ENCODE measurements around the gene CXCL3. TPM values are rescaled to one million over a fixed set of nuclear protein-coding genes. Genes with fewer than 3 reads are reported as not detected.

The CXCL3 gene
- total and polyA plus RNA-seq, 9 of the 15 experiments (the other 6 are each of a cell fraction or from before 2014, with no cell fraction given): 2.3 to 8.9 (median 6.1) TPM

DNA sequence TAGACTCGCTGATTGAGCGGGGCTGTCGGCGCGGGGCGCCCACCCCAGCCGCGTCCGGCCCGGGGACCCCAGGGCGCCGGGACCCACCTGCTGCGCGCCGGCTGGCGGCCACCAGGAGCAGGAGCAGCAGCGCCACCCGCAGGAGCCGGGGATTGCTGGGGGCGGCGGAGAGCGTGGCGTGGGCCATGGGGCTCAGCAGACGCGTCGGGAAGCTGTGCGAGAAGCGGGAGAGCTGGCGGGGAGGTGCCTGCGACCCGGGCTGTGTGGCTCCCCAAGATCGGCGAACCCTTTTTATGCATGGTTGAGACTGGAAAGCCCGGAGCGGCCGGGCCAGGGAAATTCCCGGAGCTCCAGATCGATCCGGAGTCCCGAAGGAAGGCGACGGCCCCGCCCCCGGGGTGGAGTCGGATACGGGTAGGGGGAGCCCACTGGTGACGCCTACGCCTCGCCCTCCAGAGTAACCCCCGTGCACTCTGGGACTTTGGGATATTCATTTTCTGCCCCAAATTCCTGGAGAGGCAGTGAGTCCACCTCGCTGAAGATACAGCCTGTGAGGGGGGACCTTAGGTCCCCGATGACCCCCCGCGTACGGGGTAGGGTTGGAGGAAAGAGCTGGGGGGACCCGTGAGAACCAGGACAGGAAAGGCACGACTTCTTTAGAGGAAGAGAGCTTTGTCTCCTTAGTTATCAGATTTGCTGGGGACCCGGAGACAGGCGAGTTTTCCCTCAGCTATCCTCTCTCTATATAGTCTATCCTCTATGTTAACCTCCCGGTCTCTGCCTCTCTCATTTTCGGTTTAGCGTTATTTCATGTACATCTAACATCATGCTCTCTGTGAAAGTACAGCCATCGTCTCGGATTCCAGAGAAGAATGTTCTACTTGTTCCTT, at the start of gene CXCL3 (continued):
- TF ChIP-seq, protein P1, sequence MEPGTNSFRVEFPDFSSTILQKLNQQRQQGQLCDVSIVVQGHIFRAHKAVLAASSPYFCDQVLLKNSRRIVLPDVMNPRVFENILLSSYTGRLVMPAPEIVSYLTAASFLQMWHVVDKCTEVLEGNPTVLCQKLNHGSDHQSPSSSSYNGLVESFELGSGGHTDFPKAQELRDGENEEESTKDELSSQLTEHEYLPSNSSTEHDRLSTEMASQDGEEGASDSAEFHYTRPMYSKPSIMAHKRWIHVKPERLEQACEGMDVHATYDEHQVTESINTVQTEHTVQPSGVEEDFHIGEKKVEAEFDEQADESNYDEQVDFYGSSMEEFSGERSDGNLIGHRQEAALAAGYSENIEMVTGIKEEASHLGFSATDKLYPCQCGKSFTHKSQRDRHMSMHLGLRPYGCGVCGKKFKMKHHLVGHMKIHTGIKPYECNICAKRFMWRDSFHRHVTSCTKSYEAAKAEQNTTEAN (CRISPR knock-in tag; IDR thresholded peaks at IDR 0.05): no peak
- TF ChIP-seq, protein P2, sequence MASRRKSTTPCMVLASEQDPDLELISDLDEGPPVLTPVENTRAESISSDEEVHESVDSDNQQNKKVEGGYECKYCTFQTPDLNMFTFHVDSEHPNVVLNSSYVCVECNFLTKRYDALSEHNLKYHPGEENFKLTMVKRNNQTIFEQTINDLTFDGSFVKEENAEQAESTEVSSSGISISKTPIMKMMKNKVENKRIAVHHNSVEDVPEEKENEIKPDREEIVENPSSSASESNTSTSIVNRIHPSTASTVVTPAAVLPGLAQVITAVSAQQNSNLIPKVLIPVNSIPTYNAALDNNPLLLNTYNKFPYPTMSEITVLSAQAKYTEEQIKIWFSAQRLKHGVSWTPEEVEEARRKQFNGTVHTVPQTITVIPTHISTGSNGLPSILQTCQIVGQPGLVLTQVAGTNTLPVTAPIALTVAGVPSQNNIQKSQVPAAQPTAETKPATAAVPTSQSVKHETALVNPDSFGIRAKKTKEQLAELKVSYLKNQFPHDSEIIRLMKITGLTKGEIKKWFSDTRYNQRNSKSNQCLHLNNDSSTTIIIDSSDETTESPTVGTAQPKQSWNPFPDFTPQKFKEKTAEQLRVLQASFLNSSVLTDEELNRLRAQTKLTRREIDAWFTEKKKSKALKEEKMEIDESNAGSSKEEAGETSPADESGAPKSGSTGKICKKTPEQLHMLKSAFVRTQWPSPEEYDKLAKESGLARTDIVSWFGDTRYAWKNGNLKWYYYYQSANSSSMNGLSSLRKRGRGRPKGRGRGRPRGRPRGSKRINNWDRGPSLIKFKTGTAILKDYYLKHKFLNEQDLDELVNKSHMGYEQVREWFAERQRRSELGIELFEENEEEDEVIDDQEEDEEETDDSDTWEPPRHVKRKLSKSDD (conservative IDR thresholded peaks at IDR 0.05; ENCODE audit: low read length): no peak
- no peak for TF ChIP-seq RBM17 (IDR thresholded peaks at IDR 0.05; ENCODE audit: borderline replicate concordance, low read depth, low read length)
- TF ChIP-seq ZNF184 (CRISPR knock-in tag; IDR thresholded peaks at IDR 0.05): no peak
- TF ChIP-seq ZNF57 (CRISPR knock-in tag; IDR thresholded peaks at IDR 0.05): no peak
- TF ChIP-seq, protein P3, sequence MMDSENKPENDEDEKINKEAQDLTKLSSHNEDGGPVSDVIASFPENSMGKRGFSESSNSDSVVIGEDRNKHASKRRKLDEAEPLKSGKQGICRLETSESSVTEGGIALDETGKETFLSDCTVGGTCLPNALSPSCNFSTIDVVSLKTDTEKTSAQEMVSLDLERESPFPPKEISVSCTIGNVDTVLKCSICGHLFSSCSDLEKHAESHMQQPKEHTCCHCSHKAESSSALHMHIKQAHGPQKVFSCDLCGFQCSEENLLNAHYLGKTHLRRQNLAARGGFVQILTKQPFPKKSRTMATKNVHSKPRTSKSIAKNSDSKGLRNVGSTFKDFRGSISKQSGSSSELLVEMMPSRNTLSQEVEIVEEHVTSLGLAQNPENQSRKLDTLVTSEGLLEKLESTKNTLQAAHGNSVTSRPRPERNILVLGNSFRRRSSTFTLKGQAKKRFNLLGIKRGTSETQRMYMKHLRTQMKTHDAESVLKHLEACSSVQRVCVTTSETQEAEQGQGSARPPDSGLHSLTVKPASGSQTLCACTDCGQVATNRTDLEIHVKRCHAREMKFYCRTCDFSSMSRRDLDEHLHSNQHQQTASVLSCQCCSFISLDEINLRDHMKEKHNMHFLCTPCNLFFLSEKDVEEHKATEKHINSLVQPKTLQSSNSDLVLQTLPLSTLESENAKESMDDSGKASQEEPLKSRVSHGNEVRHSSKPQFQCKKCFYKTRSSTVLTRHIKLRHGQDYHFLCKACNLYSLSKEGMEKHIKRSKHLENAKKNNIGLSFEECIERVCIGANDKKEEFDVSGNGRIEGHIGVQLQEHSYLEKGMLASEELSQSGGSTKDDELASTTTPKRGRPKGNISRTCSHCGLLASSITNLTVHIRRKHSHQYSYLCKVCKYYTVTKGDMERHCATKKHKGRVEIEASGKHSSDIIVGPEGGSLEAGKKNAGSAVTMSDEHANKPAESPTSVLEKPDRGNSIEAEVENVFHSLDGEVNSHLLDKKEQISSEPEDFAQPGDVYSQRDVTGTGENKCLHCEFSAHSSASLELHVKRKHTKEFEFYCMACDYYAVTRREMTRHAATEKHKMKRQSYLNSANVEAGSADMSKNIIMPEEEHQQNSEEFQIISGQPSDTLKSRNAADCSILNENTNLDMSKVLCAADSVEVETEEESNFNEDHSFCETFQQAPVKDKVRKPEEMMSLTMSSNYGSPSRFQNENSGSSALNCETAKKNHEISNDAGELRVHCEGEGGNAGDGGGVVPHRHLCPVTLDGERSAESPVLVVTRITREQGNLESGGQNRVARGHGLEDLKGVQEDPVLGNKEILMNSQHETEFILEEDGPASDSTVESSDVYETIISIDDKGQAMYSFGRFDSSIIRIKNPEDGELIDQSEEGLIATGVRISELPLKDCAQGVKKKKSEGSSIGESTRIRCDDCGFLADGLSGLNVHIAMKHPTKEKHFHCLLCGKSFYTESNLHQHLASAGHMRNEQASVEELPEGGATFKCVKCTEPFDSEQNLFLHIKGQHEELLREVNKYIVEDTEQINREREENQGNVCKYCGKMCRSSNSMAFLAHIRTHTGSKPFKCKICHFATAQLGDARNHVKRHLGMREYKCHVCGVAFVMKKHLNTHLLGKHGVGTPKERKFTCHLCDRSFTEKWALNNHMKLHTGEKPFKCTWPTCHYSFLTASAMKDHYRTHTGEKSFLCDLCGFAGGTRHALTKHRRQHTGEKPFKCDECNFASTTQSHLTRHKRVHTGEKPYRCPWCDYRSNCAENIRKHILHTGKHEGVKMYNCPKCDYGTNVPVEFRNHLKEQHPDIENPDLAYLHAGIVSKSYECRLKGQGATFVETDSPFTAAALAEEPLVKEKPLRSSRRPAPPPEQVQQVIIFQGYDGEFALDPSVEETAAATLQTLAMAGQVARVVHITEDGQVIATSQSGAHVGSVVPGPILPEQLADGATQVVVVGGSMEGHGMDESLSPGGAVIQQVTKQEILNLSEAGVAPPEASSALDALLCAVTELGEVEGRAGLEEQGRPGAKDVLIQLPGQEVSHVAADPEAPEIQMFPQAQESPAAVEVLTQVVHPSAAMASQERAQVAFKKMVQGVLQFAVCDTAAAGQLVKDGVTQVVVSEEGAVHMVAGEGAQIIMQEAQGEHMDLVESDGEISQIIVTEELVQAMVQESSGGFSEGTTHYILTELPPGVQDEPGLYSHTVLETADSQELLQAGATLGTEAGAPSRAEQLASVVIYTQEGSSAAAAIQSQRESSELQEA (IDR thresholded peaks at IDR 0.05; ENCODE audit: low read depth): no peak
- TF ChIP-seq, protein P4, sequence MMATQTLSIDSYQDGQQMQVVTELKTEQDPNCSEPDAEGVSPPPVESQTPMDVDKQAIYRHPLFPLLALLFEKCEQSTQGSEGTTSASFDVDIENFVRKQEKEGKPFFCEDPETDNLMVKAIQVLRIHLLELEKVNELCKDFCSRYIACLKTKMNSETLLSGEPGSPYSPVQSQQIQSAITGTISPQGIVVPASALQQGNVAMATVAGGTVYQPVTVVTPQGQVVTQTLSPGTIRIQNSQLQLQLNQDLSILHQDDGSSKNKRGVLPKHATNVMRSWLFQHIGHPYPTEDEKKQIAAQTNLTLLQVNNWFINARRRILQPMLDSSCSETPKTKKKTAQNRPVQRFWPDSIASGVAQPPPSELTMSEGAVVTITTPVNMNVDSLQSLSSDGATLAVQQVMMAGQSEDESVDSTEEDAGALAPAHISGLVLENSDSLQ (IDR thresholded peaks at IDR 0.05): no peak
- TF ChIP-seq, protein P5, sequence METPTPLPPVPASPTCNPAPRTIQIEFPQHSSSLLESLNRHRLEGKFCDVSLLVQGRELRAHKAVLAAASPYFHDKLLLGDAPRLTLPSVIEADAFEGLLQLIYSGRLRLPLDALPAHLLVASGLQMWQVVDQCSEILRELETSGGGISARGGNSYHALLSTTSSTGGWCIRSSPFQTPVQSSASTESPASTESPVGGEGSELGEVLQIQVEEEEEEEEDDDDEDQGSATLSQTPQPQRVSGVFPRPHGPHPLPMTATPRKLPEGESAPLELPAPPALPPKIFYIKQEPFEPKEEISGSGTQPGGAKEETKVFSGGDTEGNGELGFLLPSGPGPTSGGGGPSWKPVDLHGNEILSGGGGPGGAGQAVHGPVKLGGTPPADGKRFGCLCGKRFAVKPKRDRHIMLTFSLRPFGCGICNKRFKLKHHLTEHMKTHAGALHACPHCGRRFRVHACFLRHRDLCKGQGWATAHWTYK (CRISPR knock-in tag; IDR thresholded peaks at IDR 0.05): no peak
- peak; percentile 59; the same call in 1 of the 2 replicates for TF ChIP-seq SIN3B (IDR thresholded peaks at IDR 0.05; ENCODE audit: low read depth)
- no peak for TF ChIP-seq ZEB2 (IDR thresholded peaks at IDR 0.05)
- no peak; the same call in 1 of the 2 replicates for TF ChIP-seq LEF1 (IDR thresholded peaks at IDR 0.05)

Data from K562 (cell line).